HuH-7.5 (cell line): Measurements from ENCODE around the gene DNPH1.

Source experiments
- DNase-seq: peaks from one replicate; pipeline ENCODE4 v3.0.0; 2011; ENCODE audit warnings: low spot score

Gene DNPH1

DNA sequence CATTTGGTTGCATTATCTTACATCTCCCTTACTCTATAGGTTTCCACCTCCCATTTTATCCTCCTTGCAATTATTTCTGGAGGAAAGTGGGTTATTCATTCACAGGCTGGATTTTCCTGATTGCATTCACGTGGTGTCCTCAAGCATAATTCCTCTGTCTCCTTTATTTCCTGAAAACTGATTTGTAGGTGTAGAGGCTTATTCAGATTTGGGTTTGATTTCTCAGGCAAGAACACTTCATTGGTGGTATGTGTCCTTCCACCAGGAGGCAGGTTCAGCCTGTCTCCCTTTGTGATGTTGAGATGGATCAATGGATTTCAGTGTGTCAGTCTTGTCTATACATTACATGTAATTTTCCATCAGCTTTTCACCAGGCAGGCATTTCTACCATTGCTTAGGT lies 17.3 kb downstream of the DNPH1 start:
- no peak for DNase-seq

- DNase-seq = no peak
Observed at GRCh38 chr6:43207286-43207685, 22.0 kb downstream of the DNPH1 start.

GRCh38 chr6:43205849-43206248 lies 23.4 kb downstream of the DNPH1 start:
- DNase-seq = no peak

GRCh38 chr6:43204271-43205105 lies 24.8 kb downstream of the DNPH1 start:
- DNase-seq = no peak

DNA sequence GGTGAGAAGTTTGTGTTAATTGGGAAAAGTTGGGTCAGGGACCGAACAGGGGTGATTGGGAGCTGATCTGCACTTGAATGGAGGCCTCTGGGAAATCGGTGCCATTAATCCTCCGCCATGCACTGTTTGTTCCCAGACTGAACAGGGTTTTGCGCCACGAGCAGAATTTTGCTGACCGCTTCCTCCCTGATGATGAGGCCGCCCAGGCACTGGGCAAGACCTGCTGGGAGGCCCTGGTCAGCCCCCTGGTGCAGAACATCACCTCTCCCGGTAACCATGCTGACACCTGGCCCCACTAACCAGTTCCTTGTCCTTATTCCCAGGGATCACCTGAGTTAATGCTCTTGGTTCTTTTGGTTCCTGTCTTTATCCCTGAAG lies 25.6 kb downstream of the DNPH1 start:
- no peak for DNase-seq

DNA sequence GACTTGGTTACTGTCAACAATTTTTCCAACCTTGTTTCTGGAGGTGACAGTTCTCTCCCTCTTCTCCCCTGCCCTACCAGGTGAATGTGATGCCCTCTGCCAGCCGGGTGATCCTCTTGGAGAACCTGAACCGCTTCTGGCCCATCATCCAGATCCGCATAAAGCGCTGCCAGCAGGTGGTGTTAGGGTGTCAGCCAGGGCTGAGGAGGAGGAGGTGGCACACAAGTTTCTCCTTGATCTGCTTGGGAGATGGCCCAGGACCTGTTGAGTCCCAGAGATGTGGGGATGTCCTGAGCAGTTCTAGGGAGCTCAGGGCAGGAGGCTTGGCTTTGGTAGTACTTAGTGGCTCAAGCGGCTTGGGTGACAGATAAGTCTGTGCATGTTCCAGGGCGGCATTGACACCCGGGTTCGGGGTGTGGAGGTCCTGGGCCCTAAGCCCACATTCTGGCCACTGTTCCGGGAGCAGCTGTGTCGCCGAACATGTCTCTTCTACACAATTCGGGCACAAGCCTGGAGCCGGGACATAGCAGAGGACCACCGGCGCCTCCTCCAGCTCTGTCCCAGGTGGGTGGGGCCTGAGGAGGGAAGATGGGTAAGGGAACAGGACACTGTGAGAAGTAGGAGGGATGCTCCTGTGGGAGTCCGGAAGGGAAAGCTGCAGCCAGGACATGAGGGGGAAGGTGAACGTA lies 26.1 kb downstream of the DNPH1 start:
- no peak for DNase-seq

DNA sequence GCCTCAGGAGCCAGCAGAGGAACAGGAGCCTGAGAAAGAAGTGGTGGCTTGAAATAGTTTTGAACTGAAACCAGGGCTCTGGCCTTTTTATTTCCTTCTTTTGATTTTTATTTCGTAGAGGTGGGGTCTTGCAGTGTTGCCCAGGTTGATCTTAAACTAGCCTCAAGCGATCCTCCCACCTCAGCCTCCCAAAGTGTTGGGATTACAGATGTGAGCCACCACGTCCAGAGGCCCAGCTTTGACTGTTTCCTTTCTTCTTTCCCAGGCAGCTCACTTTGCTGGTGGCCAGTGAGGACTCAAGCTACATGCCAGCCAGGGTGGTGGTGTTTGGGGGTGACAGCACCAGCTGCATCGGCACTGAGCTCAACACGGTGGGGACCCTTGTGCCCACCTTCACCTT lies 26.8 kb downstream of the DNPH1 start:
- no peak for DNase-seq

- DNase-seq = no peak
Observed at GRCh38 chr6:43200541-43200940, 28.7 kb downstream of the DNPH1 start.

- no peak for DNase-seq
Observed at GRCh38 chr6:43199912-43200311, 29.4 kb downstream of the DNPH1 start.

GRCh38 chr6:43196337-43196736 lies 32.9 kb downstream of the DNPH1 start:
- no peak for DNase-seq

GRCh38 chr6:43193929-43194328 lies 35.4 kb downstream of the DNPH1 start:
- DNase-seq = no peak

GRCh38 chr6:43192911-43193310 lies 36.4 kb downstream of the DNPH1 start:
- no peak for DNase-seq

DNA sequence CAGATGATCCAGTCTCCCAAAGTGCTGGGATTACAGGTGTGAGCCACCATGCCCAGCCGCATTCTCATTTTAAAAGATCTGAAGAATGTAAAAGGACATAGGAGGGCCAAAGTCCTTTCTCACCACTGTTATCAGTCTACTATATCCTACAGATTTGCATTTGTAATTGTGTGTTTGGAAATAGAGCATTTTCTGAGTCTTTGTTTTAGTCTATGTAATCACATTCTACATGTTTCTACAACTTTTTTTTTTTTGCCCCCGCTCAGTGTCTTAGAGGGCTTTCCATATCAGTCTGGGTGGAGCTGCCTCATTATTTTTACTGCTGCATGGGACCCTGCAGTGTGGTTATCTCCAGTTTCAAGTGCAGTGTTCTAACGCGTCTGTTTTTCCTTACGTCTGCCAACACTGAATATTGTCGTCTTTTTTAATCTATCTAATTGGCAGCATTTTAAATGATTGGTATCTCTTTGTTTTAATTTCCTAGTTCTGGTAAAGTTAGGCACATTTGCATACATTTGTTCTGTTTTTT lies 39.4 kb downstream of the DNPH1 start:
- DNase-seq = no peak

DNA sequence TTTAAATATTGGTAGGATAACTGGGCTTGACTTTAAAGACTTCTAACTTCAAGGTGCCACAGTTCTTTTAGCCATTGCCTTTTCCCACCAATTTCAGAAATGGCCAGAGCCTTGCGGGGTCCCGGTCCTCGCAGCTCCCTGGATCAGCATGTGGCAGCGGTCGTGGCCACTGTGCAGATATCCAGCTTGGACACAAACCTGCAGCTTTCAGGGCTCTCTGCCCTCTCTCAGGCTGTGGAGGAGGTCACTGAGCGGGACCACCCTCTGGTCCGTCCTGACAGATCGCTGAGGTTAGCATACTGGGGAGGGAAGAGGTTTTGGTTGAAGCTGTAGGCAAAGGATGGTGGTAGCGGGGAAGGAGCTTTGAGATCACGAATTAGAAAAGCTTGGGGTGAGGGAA lies 40.9 kb downstream of the DNPH1 start:
- DNase-seq = no peak

DNA sequence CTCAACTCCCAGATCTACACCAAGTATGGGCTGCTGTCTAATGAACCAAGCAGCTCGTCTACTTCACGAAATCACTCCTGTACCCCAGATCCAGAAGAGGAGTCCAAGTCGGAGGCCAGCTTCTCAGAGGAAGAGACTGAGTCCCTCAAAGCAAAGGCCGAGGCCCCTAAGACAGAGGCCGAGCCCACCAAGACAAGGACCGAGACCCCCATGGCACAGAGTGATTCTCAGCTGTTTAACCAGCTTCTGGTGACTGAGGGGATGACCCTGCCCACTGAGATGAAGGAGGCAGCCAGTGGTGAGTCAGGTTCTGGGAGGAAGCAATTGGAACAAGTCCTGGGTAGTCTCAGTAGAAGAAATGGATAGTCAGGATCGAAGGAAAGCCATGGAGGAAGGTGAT lies 41.5 kb downstream of the DNPH1 start:
- DNase-seq = no peak

GRCh38 chr6:43186706-43187105 lies 42.6 kb downstream of the DNPH1 start:
- DNase-seq = no peak

DNA sequence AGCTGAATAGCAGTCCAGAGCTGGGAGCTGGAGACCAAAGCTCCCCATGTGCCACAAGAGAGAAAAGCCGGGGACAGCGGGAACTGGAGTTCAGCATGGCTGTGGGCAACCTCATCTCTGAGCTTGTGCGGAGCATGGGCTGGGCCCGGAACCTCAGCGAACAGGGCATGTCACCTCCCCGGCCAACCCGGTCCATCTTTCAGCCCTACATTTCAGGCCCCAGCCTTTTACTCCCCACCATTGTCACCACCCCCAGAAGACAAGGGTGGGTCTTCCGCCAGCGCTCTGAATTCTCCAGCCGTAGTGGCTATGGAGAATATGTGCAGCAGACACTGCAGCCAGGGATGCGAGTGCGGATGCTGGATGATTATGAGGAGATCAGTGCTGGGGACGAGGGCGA lies 43.3 kb downstream of the DNPH1 start:
- no peak for DNase-seq

GRCh38 chr6:43185391-43185985 lies 43.8 kb downstream of the DNPH1 start:
- DNase-seq = no peak

GRCh38 chr6:43184268-43184985 lies 44.9 kb downstream of the DNPH1 start:
- DNase-seq = no peak

DNA sequence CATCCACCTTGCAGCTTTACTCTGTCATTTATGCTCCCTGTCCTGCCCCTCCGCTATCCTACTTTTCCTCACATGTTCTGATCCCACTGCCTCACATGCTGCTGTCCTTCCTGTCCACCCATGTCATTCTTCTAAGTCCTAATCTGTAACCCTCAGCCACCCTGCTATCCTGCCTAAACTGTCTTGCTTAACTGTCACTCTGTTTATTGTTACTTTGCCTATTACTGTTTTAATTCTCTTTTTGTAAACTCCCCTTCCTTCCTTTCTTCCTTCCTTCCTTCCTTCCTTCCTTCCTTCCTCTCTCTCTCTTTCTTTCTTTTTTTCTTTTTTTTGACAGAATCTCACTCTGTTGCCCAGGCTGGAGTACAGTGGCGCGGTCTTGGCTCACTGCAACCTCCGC lies 45.8 kb downstream of the DNPH1 start:
- no peak for DNase-seq

DNA sequence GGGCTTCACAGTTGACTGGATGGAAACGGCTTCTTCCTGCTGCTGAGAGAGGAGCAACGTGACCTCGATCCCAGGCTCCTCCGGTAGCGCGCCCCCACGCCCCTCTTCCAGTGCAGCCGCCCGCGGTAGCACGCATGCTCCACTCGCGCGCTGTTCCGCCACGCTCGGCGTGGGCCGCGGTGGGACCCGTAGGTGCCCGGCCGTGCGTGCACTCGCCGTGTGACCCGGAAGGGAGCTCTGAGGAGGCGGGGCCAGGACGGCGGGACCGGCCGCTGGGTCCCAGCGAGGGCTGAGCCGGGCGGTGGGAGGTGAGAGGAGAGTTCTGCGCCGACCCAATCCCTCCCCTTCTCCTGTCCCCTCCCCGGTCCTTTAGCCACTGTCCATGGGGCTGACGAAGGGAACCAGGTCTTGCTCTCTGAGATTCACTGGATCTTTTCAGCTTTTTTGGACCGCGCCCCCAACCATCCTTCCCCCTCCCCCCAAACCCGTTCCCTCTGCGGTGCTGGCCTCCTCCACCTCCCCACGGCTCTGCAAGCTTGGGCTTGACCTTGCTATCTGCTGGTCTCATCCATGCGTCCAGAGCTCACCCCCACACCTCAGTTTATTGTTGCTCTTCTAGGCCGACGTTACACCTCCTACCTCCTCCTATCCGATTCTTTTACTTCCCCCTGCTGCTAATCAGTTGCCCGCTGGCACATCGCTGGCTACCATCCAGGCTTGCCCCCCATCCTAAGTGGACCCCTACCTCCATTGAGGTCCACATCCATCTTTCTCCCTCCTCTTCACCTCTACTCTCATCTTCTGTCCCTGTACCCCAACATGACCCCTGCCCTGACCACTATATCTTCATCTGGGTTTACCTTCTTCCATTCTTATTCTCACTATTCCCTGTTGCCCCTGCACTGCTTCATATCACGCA lies 47.1 kb downstream of the DNPH1 start, which contains the start of gene CUL9:
Gene CUL9 (plus strand): TSS at position 255 of the 919 bp plus-strand sequence. CDS start 2,115 bp downstream, outside the sequence.
- peak; percentile 74 for DNase-seq
